ENCODE measurements around the gene TRIM42.

Gene TRIM42

GRCh38 chr3:140748903-140749302, 71.0 kb downstream of the TRIM42 start:
- no peak for DNase-seq (ENCODE audit: low read depth in 2 of 2)
- no peak for TF ChIP-seq CTCF (IDR thresholded peaks at IDR 0.05; ENCODE audit: low read depth, low read length)
- no peak overlapping the region for H3K4me3 ChIP-seq (replicated peaks in 1 of 2; ENCODE audit: low read depth in 2 of 2, low read length in 2 of 2)

All from cardiac fibroblast (primary cell).